ENCODE results near the gene ZNF677.
A peak's percentile ranks its signal among the peaks of the same experiment; 100 is the strongest.
"Not testable (repeated sequence)": the region's sequence is repeated elsewhere in the genome, so short reads cannot be mapped to it uniquely, and the experiment has no call there.

ZNF677 gene

DNA sequence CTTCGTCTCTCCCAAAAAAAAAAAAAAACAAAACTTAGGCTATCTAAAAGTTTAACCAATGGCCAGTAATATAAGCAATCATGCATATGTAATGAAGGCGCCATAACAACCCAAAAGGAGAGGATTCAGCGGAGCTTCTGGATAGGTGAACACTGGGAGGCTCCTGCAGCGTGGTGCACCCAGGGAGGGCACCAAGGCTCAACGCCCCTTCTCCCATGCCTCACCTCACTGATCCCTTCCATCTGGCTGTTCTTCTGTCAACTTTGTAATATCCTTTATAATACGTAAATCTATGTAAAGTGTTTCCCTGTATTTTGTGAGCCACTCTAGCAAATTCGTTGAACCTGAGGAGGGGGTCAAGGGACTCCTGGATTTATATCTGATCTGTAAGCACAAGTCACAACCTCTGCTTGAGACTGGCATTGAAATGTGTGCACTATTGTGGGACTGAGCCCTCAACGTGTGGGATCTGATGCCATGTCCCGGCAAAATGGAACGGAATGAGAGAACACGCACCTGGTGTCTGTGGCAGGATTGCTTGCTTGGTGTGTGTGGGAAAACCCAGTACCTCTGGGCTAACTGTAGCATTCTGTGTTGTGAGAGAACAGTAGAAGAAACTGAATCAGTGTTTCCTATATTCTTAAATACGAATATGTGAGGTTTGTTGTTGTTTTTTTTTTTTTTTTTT, 61.0 kb downstream of the ZNF677 start:
- no peak for DNase-seq (ENCODE audit: low read depth)

DNA sequence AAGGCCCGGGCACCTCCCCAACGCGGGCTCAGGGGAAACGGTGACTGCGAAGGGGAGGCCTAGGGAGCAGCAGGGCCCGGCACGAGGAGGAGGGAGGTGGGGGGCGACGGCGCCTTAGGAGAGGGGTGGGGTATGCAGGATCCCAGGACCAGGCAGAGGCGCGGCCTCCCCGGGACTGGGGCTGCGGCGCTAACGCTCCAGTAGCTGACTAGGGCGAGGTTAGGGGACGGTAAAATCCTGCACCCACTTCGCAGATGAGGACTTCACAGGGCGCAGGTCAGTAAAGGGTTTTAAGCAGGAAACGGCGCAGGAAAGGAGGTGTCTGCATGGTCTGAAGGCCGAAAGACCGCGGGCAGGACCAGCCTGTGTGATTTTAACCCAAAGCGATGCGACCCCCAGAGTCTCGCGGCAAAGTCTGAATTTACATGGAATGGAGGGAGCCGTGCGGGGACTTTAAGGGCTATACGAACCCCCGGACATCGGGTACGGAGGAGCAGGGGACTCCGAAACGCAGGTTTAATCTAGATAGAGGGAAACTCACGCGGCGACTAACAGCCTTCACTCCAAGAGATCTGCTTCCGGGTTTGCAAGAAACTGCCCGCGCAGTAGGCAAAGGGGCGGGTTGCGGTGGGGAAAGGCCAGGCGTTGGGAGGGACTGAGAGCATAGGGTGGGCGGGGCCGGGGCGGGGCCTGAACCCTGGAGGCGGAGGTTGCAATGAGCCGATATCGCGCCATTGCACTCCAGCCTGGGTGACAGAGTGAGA, 61.7 kb downstream of the ZNF677 start, which contains the start of gene ZNF665:
Gene ZNF665, minus strand, starts transcription at position 588 of the 764 bp plus-strand sequence. CDS start 10,460 bp downstream, outside the sequence.
- peak; percentile 85 for DNase-seq (ENCODE audit: low read depth)

DNA sequence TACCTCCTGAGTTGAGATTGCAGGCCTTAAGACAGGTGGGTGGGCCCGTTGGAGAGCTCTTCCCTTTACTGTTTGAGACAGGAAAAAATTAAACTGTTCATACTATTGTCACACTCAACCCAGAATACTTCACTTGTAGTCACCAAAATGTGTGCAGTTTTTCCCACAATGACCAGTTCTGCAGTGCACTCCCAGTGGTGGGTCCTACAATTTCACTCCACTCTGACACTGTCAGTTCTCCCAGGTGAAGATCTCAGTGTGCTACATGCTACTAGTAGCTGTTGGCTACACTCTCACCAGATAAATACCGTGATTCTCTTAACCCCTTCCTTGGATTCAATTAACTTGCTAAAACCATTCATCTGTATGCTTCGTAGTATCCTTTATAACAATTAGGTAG, 64.4 kb downstream of the ZNF677 start:
- no peak for DNase-seq (ENCODE audit: low read depth)

DNA sequence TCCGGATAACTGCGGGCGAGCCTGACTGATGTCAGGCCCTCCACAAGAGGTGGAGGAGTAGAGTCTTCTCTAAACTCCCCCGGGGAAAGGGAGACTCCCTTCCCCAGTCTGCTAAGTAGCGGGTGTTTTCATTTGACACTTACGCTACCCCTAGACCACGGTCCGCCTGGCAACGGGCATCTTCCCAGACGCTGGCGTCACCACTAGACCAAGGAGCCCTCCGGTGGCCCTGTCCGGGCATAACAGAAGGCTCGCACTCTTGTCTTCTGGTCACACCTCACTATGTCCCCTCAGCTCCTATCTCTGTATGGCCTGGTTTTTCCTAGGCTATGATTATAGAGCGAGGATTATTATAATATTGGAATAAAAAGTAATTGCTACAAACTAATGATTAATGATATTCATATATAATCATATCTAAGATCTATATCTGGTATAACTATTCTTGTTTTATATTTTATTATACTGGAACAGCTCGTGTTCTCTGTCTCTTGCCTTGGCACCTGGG, 64.9 kb downstream of the ZNF677 start:
- DNase-seq (ENCODE audit: low read depth) = not testable (repeated sequence)

Data from EH (cell line).